Fibroblast of peridontal ligament (primary cell): ENCODE results near the gene MYADML2.
"Not testable (repeated sequence)": the region's sequence is repeated elsewhere in the genome, so short reads cannot be mapped to it uniquely, and the experiment has no call there.

ENCODE experiments used
- DNase-seq: peaks from one replicate; pipeline ENCODE4 v3.0.0-alpha.2; 2010; ENCODE audit errors: extremely low read depth

The MYADML2 gene, protein sequence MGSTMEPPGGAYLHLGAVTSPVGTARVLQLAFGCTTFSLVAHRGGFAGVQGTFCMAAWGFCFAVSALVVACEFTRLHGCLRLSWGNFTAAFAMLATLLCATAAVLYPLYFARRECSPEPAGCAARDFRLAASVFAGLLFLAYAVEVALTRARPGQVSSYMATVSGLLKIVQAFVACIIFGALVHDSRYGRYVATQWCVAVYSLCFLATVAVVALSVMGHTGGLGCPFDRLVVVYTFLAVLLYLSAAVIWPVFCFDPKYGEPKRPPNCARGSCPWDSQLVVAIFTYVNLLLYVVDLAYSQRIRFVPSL

DNA sequence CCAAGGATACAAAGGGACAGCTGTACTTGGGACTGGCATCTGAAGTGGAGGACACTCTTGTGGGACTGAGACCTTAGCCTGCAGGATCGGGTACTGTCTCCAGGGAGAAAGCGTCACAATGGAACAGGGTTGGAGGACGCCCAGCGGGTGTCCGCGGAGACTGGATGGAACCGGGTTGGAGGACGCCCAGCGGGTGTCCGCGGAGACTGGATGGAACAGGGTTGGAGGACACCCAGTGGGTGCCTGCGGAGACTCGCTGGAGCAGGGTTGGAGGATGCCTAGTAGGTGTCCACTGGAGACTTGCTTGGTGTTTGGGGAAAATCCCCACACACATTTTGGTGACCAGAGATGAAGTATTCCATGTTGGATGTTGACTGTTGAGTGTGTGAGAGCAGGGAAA lies at the start of gene MYADML2:
TSS of gene MYADML2 (minus strand) at position 45 of the 400 bp plus-strand sequence. CDS start 5,492 bp downstream, outside the sequence.
- DNase-seq = no peak

DNA sequence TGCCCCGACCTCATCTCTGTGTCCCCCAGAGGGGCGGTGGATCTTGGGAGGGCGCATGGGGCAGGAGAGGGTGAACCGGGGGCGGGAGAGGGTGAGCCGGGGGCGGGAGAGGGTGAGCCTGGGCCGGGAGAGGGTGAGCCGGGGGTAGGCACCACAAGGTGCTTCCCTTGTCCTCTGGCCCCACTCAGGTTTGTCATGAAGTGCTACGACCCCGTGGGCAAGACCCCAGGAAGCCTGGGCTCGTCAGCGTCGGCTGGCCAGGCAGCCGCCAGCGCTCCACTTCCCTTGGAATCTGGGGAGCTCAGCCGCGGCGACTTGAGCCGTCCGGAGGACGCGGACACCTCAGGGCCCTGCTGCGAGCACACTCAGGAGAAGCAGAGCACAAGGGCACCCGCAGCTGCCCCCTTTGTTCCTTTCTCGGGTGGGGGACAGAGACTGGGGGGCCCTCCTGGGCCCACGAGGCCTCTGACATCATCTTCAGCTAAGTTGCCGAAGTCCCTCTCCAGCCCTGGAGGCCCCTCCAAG lies 49.3 kb upstream of the MYADML2 start:
- DNase-seq = no peak

DNA sequence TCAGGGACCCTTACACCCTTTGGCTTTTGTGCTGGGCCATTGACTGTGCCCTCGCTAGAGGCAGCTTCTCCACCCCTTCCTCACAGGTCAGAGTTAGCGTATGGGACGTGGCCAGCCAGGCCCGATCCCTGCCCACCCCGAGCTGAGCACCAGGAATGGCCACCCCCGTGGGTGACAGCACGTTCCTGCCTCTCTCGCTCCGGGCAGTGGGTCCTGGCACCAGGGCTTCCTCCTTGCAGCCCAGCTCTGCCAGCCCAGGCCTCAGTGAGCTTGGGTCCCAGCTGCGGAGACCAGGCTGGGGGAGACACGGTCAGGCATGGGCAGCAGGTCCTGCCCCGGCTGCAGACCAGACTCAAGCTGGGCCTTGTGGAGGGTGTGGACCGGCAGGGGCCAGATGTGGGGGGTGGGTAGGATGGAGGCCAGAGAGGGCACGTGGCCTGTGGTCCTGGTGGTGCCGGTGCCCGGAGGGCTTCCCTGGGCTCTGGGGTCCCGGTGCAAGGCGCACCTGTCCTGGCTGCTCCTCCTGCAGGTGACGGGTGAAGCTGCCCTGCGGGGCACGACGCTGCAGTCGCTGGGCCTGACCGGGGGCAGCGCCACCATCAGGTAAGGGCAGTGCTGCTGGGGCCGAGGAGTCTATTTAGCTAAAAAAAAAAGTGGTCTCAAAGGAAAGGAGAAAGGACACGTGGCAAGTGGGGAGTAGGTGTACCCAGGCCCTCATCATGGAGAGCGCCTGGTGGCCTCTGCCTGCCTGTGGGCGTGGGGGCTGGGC lies 48.6 kb upstream of the MYADML2 start:
- DNase-seq = no peak

DNA sequence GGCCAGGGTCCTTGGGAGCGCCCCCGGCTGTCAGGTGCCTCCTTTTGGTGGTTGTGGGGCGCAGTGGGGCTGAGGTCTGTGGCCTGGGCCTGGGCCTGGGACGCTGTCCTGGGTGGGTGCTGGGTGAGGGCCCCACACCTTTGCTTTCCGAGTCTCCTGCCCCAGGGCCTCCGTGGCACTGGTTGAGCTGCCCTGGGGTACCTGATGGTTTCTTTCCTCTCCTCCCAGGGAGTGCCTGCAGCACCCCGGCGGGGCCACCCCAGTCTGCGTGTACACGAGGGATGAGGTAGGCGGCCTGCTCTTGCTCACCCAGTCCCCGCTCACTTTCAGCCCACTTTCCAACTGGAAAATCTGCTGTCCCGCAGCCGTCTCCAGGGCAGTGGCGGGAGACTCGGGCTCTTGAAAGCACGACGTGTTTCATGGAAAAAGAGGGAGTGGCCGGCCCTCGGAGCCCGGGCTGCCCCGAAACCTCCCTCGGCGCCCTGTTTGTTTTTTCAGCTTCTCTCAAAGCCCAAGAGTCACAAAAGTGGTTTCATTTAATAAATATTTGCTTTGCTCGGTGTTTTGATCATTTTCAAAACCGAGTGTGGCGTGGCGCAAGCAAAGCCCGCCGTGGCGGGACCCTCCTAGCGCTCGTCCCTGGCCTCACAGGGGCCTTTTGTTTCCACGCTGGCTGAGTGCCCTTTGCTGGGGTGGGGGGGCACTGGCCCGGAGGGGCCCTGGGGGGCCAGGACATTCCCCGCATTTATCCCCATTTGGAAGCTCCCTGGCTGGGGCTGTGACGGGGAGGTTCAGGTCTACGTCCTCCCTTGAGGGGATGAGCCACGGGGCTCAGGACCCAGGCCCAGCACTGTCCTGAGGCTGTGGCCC lies 47.8 kb upstream of the MYADML2 start:
- DNase-seq = peak; percentile 7

DNA sequence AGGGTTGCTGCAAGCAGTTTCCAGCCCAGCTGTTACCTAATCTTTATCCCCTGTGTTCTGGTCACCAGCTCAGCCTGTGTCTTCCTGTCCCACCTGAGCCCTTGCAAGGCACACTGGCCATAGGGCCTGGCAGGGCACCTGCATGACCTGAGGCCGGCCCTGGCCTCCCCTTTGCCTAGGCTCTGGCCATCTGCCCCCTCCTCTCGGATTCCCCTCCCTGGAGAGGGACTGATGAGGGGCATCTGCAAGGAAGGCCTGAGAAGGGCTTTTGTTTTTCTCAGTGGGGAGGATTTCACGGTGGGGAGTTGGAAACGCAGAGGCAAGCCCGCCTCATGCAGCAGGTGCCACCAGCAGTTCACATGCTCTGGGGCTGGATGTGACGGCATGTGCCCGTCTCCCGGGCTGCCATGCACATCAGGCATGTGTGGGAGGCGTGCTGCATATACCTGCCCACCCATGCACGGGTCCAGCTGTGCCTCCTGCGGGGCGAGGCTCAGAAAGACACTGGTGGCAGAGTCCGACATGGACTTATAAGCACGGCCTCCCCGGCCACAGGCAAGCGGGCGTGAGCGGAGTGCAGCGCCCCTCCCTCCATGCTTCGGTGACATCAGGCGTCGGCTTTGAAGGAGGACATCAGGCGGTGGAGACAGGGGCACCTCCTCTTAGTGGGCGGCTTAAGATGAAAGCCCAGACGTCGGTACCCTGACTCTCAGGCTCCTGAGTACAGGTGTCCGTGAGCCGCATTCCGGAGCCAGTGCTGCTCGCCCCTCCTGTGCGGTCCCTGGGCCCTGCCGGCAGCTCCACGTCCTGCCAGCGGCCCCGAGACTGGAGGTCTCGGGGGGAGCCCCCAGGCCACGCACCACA lies 46.9 kb upstream of the MYADML2 start:
- no peak for DNase-seq

DNA sequence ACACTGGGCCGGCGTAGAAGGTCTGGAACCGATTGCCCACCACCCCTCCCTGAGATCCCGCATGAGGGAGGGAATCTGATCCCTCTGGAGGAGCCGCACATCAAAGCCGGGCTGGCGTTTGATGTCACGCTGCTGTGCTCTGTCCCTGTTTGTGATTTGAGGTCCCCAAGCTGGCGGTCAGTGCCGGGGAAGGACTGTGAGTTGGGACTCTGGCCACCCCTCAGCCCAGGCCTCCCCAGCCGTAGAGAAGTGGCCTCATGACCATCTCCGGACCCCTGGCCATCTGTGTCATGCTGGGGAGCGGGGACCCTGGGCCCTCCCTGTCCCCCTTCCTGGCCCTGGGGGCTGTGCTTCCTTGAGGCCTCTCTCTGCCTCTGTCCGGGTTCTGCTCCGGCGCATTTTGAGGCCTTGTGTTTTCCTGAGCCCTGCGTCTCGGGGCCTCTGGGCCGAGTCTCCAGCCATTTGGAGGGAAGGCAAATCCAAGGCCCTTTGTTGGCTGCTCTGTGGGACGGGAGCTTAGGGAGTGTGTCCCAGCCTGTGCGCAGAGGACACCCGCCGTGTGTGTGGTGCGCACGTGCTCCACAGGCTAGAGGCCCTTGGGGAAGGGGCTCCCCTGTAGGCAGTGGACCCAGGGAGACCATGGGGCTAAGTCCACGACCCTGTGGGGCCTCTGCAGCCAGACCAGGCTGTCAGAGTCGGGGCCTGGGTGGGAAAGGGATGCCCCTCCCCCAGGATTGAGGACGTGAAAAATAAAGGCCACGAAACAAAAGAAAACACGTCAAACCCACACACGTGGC lies 45.5 kb upstream of the MYADML2 start:
- no peak for DNase-seq

DNA sequence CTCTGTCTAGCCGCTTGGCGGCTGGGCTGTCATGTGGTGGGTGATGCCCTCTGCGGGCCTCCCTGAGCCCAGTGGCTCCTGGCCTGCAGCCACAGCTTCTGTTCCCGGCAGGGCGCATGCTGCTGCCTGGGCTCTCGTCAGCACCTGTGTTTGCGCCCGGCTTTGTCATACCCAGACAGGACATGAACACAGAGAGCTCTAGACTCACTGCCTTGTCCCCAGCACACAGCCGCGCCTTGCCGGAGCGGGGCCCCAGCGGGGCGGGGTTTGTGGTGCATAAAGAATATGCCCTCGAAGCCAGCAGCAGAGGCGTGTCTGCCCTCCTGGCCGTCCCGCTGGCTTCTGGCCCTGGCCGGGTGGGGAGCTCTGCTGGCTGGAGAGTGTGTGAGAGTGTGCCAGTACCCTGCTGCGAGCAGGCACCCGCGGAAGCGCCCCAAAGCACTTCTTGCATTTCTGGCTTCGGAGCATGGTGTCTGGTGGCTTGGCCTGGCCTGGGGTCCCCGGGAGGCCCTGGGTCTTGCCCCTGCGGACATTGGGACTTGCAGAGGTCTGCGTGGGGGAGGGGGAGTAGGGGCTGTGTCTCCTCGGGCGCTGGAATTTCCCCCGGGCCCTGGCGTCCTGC lies 44.8 kb upstream of the MYADML2 start:
- peak; percentile 25 for DNase-seq

DNA sequence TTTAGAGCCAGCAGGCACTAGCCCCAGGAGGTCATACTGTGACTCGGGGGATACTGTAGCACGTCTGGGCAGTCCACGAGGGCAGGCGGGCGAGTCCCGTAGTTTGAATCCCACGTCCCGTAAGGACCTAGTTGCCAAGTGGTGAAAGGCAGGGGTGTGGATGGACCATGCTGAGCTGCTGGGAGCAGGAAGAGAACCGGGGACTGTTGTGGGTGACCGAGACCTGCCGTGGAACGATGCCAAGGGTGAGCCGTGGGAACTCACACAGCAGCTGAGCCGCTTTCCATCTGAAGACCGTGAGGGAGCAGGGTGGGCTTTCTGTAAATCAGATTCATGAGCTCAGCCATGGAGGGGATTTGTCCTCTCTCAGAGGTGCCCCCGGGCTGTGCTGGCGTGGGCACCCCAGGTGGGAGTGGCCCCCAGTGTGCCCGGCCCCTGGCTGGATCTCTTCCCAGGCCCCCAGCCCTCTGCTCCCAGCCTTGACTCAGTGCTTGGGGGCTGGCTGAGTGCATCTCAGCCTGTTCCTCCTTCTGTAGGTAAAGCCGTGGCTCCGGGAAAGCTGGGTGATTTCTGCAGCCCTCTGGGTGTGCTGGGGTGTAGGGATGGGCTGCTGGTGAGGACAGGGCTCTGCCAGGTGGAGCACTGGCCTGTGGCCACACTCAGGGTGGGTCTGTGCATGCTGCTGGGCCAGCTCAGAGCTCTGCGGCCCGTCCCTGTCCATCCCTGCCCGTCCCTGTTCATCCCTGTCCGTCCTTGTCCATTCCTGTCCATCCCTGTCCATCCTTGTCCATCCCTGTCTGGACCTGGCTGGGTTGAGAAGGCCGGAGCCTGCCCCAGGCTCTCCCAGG lies 44.0 kb upstream of the MYADML2 start:
- DNase-seq = no peak

DNA sequence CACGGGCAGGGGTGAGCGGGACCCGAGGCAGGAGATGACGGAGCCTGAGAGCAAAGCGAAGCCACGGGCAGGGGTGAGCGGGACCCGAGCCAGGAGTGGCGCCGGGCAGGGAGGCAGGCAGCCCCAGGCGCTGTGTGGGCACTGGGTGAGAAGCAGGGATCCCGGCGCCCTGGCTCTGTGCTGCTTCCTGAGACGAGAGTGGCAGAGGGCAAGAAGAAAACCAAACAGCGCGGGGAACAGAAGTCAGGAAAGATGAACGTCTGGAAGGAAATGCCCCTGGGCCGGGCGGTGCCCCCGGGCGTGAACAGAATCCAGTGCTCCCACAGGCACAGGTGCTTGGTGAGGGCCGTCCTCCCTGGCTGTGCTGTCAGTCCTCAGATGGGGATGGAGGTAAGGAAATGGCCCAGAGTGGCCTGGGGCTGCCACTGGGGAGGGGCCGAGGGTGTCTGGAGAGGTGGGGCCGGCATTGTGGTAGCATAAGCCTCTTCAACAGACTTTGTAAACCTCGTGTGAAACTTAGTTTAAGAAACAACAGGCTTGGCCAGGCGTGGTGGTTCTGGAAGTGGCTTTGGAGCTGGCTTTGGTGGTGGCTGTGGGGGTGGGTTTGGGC lies 40.2 kb upstream of the MYADML2 start:
- no peak for DNase-seq

DNA sequence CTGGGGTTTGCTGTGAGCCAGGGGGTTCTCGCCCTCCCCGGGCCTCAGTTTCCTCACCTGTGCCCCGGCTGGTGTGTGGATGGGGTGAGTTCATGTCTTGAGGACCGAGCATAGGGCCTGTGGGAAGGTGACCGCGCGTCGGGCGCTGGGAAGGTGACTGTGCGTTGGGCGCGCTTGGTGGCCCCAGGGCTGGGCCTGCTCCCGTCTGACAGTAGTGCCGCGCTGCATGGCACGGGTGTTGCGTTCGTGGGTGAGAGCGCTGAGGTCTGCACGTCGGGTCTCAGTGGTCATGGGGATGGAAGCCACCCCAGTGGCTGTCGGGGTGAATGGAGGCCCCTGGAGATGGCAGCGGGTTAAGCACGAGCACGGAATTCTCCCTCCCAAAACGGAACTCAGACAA lies 39.6 kb upstream of the MYADML2 start:
- no peak for DNase-seq

DNA sequence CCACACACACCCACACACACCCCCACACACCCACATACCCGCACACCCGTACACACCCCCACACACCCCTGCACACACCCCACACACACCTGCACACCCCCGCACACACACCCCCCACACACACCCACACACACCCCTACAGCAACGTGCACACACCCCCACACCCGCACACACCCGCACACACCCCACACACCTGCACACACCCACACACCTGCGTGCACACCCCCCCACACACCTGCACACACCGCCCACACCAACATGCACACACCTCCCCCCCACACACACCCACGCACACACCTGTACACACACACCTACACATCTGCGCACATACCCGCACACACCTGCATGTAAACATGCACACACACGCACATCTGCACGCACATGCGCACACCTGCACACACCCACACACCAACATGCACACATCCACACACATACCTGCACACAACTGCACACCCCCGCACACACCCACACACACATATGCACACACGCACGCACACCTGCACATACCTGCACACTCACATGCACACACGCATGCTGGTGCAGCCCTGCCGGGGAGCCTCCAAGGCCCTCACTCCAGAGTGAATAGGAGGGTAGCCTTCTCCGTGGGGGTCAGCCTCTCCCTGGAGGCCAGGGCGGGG lies 37.9 kb upstream of the MYADML2 start:
- DNase-seq = no peak

DNA sequence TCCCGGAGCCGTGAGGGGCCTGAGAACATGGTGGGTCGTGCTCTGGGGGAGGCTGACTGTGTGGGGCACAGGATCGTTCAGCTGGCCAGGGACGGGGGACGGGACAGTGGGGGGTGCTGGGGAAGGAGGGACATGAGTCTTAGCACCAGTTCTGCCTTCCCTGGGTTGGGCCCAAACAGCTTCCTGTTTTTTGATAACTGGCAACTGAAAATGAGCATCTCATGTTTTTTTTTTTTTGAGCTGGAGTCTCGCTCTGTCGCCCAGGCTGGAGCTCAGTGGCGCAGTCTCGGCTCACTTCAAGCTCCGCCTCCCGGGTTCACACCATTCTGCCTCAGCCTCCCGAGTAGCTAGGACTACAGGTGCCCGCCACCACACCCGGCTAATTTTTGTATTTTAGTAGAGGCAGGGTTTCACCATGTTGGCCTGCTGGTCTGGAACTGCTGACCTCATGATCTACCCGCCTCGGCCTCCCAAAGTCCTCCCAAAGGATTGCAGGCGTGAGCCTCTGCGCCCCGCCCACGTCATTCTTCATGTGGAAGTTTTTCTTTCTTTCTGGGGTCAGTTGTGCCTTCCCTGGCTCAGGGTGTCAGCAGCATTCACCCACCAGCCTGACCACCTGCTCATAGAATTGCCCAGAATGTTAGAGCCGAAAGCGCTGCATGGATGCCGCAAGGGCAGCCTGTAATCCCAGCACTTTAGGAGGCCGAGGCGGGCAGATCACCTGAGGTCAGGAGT lies 36.8 kb upstream of the MYADML2 start:
- DNase-seq = no peak

DNA sequence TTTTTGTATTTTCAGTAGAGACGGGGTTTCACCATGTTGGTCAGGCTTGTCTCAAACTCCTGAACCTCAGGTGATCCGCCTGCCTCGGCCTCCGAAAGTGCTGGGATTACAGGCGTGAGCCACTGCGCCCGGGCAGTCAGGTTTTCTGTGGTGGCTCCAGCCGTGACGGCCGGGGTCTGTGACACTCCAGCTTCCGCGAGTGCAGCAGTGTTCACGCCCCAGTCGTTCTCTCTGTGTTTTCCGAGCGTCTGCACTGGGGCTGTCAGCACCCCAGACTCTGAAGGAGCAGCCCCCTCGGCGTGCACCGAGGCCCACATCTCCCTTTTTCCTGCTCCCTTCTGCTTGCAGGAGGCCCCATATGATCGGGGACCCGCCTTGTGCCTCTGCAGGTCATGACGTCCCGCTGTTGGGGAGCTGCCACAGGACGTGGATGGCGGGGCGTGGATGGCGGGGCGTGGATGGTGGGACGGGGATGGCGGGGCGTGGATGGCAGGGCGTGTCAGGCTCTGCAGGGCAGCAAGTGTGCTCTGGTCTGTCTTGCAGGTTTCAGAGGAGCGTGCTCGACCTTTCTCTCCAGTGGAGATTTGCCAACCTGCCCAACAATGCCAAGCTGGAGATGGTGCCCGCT lies 36.1 kb upstream of the MYADML2 start:
- DNase-seq = no peak

DNA sequence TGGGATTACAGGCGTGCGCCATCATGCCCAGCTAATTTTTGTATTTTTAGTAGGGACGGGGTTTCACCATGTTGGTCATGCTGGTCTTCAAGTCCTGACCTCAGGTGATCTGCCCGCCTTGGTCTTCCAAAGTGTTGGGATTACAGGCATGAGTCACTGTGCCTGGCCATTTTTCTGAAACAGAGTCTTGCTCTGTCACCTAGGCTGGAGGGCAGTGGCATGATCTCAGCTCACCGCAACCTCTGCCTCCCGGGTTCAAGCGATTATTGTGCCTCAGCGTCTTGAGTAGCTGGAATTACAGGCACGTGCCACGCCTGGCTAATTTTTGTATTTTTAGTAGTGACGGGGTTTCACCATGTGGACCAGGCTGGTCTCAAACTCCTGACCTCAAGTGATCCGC lies 34.5 kb upstream of the MYADML2 start:
- not testable (repeated sequence) for DNase-seq

DNA sequence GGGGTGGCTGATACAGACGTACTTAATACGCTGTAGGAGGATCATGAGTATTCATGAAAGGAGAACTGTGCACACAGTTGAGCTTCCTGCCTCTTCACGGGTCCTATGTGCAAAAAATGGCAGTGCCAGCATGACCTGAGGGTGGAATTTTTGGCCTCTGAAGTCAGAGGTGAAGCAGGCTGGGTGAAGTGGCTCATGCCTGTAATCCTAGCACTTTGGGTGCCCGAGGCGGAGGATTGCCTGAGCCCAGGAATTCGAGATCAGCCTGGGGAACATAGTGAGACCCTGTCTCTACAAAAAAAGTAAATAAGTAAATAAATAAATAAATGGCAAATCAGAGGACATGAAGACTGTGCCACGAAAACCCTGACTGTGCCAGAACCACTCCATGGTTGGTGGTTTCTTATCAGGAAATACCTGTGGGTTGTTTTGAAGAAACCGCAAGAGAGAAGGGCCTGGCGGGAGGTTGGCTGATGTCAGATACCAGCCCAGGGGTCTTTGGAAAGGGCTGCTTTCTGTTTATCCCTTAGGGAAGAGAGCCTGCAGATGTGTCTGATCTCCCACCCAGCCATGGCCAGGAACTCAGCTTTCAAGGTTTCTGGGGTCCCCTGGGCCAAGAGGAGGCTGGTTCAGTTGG lies 33.8 kb upstream of the MYADML2 start:
- DNase-seq = no peak

DNA sequence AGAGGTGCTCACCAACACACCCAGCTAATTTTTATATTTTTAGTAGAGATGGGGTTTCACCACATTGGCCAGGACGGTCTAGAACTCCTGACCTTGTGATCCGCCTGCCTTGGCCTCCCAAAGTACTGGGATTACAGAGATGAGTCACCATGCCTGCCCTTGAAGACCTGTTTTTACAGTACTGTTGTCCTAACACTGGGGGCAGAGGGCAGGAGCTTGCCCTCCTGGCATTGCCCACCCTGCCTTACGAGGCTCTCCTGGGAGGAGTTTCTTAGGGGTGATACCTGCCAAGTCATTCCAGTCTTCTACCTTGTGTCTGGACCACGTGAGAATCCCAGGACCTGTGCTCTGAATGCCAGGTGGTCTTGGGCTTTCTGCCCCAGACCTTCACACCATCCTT lies 33.1 kb upstream of the MYADML2 start:
- DNase-seq = no peak
